Left renal cortex interstitium (tissue), 4 donors: Measurements from ENCODE around the gene COPS9. TPM values are rescaled to one million over a fixed set of nuclear protein-coding genes. Genes with fewer than 3 reads are reported as not detected.

Experiments used
- DNase-seq, 4 donors: peaks; one replicate each; pipeline ENCODE4 v3.0.0-alpha.2; 2013; ENCODE audit warnings: low read depth in 4 of 4, low spot score in 2 of 4, missing footprints in 1 of 4
- polyA plus RNA-seq, 4 donors: library from polyadenylated mRNA; unstranded; fragments of 120-200 nt; gene quantifications; one replicate each; pipeline ENCODE4 v1.2.1, GENCODE V29; 2013; ENCODE audit not compliant: insufficient read length in 4 of 4

COPS9 gene
- 100 to 1,000 TPM in 1 of 4 donors, 10 to 100 TPM in 3; 78.9 to 146 (median 88.8) TPM for polyA plus RNA-seq

- DNase-seq, result peak in 3 of 4 donors; percentile 69 to 74 (median 72)
These were observed at the start of gene COPS9 for GRCh38 chr2:240136013-240136670. COPS9 (minus strand) TSS chr2:240136305; CDS start chr2:240136284, 21 bp downstream.

- DNase-seq, result no peak
These were observed 48.6 kb upstream of the COPS9 start for GRCh38 chr2:240184656-240185055.

- no peak for DNase-seq
These were observed 47.9 kb upstream of the COPS9 start for GRCh38 chr2:240183875-240184590.

- no peak for DNase-seq
These were observed 47.1 kb upstream of the COPS9 start for GRCh38 chr2:240183006-240183874.

- no peak for DNase-seq
These were observed 46.4 kb upstream of the COPS9 start for GRCh38 chr2:240182476-240182875.

GRCh38 chr2:240182001-240182400, 45.9 kb upstream of the COPS9 start:
- DNase-seq, result no peak

- no peak for DNase-seq
These were observed 44.0 kb upstream of the COPS9 start for GRCh38 chr2:240179941-240180666.

- no peak for DNase-seq
These were observed 43.2 kb upstream of the COPS9 start for GRCh38 chr2:240179186-240179815.

- DNase-seq, result no peak
These were observed 42.5 kb upstream of the COPS9 start for GRCh38 chr2:240178564-240178963.

- no peak for DNase-seq
These were observed 38.4 kb upstream of the COPS9 start for GRCh38 chr2:240174496-240174895.

GRCh38 chr2:240172071-240172895, 36.2 kb upstream of the COPS9 start:
- no peak for DNase-seq

GRCh38 chr2:240170883-240171282, 34.8 kb upstream of the COPS9 start:
- DNase-seq, result no peak

GRCh38 chr2:240170354-240170735, 34.2 kb upstream of the COPS9 start:
- DNase-seq, result peak in 1 of 4 donors; percentile 4

- DNase-seq, result no peak
These were observed 33.6 kb upstream of the COPS9 start for GRCh38 chr2:240169486-240170353.

GRCh38 chr2:240168546-240169361, 32.6 kb upstream of the COPS9 start:
- DNase-seq, result no peak

GRCh38 chr2:240168041-240168440, 31.9 kb upstream of the COPS9 start:
- DNase-seq, result no peak

GRCh38 chr2:240167588-240167880, 31.4 kb upstream of the COPS9 start:
- DNase-seq, result no peak
